Neuron (in vitro differentiated cells): ENCODE results near the gene YIPF5.

ENCODE experiments used
- H2AFZ ChIP-seq: one replicate; pipeline ENCODE4 v1.6.1; 2013; ENCODE audit warnings: low read depth, mild to moderate bottlenecking, inconsistent platforms, low read length, moderate library complexity
- H3K27me3 ChIP-seq: one replicate; pipeline ENCODE4 v1.6.1; 2013; ENCODE audit warnings: low read length; ENCODE audit not compliant: insufficient read depth
- H3K36me3 ChIP-seq: one replicate; pipeline ENCODE4 v1.6.1; 2013; ENCODE audit warnings: low read length; ENCODE audit not compliant: insufficient read depth
- H3K4me1 ChIP-seq: one replicate; pipeline ENCODE4 v1.6.1; 2013; ENCODE audit warnings: low read length; ENCODE audit not compliant: insufficient read depth
- H3K4me3 ChIP-seq: 2 replicates; pipeline ENCODE4 v1.5.1; 2013; ENCODE audit warnings: mild to moderate bottlenecking, low read length, moderate library complexity
- H3K9me3 ChIP-seq: one replicate; pipeline ENCODE4 v1.6.1; 2013; ENCODE audit warnings: low read length

YIPF5 gene

GRCh38 chr5:144130306-144130705, 40.2 kb downstream of the YIPF5 start:
- no peaks in the 10 kb centered on the region for H3K27me3 ChIP-seq
- no peak overlapping the region for H3K4me3 ChIP-seq
- H3K9me3 ChIP-seq: no peaks in the 10 kb centered on the region
- H3K36me3 ChIP-seq: no peaks in the 10 kb centered on the region
- H2AFZ ChIP-seq: no peak overlapping the region
- peaks cover 2% of the 10 kb centered on the region for H3K4me1 ChIP-seq

GRCh38 chr5:144128844-144129243, 41.6 kb downstream of the YIPF5 start:
- Histone ChIP-seq H3K4me3 (no peak overlapping the region), H3K36me3 (no peaks in the 10 kb centered on the region), H2AFZ (no peak overlapping the region), H3K27me3 (no peaks in the 10 kb centered on the region), H3K9me3 (no peaks in the 10 kb centered on the region), H3K4me1 (peaks cover 4% of the 10 kb centered on the region)

GRCh38 chr5:144126707-144127106, 43.8 kb downstream of the YIPF5 start:
- no peaks in the 10 kb centered on the region for H3K27me3 ChIP-seq
- H3K36me3 ChIP-seq: no peaks in the 10 kb centered on the region
- no peak overlapping the region for H2AFZ ChIP-seq
- H3K9me3 ChIP-seq: no peaks in the 10 kb centered on the region
- H3K4me1 ChIP-seq: peaks cover 4% of the 10 kb centered on the region
- H3K4me3 ChIP-seq: no peak overlapping the region

GRCh38 chr5:144125163-144125726, 45.2 kb downstream of the YIPF5 start:
- Histone ChIP-seq H3K36me3 (no peaks in the 10 kb centered on the region), H3K27me3 (no peaks in the 10 kb centered on the region), H3K4me3 (no peak overlapping the region), H3K4me1 (peaks cover 4% of the 10 kb centered on the region), H2AFZ (no peak overlapping the region), H3K9me3 (no peaks in the 10 kb centered on the region)

GRCh38 chr5:144122641-144123040, 47.8 kb downstream of the YIPF5 start:
- H2AFZ ChIP-seq: no peak overlapping the region
- no peaks in the 10 kb centered on the region for H3K27me3 ChIP-seq
- no peaks in the 10 kb centered on the region for H3K9me3 ChIP-seq
- no peak overlapping the region for H3K4me3 ChIP-seq
- peaks cover 4% of the 10 kb centered on the region for H3K4me1 ChIP-seq
- H3K36me3 ChIP-seq: no peaks in the 10 kb centered on the region

- peaks cover 6% of the 10 kb centered on the region for H3K4me1 ChIP-seq
- no peak overlapping the region for H3K4me3 ChIP-seq
Measured at GRCh38 chr5:144122081-144122480, 48.4 kb downstream of the YIPF5 start.

GRCh38 chr5:144121577-144121976, 48.9 kb downstream of the YIPF5 start:
- H2AFZ ChIP-seq: no peak overlapping the region
- H3K36me3 ChIP-seq: no peaks in the 10 kb centered on the region
- H3K9me3 ChIP-seq: no peaks in the 10 kb centered on the region
- no peak overlapping the region for H3K4me3 ChIP-seq
- peaks cover 6% of the 10 kb centered on the region for H3K4me1 ChIP-seq
- H3K27me3 ChIP-seq: no peaks in the 10 kb centered on the region

More at GRCh38 chr5:144122081-144122480, 48.4 kb downstream of the YIPF5 start:
- Histone ChIP-seq H3K36me3 (no peaks in the 10 kb centered on the region), H3K9me3 (no peaks in the 10 kb centered on the region), H2AFZ (no peak overlapping the region), H3K27me3 (no peaks in the 10 kb centered on the region)

GRCh38 chr5:144120661-144121180, 49.7 kb downstream of the YIPF5 start:
- H3K27me3 ChIP-seq: no peaks in the 10 kb centered on the region
- H3K36me3 ChIP-seq: no peaks in the 10 kb centered on the region
- no peak overlapping the region for H2AFZ ChIP-seq
- H3K9me3 ChIP-seq: no peaks in the 10 kb centered on the region
- no peak overlapping the region for H3K4me3 ChIP-seq
- H3K4me1 ChIP-seq: peaks cover 6% of the 10 kb centered on the region

GRCh38 chr5:144117412-144117811, 53.0 kb downstream of the YIPF5 start:
- no peaks in the 10 kb centered on the region for H3K36me3 ChIP-seq
- peaks cover 2% of the 10 kb centered on the region for H3K4me1 ChIP-seq
- no peak overlapping the region for H2AFZ ChIP-seq
- H3K4me3 ChIP-seq: no peak overlapping the region
- H3K9me3 ChIP-seq: no peaks in the 10 kb centered on the region
- no peaks in the 10 kb centered on the region for H3K27me3 ChIP-seq

GRCh38 chr5:144114571-144114970, 55.9 kb downstream of the YIPF5 start:
- Histone ChIP-seq H3K9me3 (no peaks in the 10 kb centered on the region), H3K4me1 (peaks cover 2% of the 10 kb centered on the region), H2AFZ (no peak overlapping the region), H3K36me3 (no peaks in the 10 kb centered on the region), H3K4me3 (no peak overlapping the region), H3K27me3 (no peaks in the 10 kb centered on the region)
